ENCODE data around the gene PPP6R2.
A peak's percentile ranks its signal among the peaks of the same experiment; 100 is the strongest.
"Not testable (repeated sequence)": the region's sequence is repeated elsewhere in the genome, so short reads cannot be mapped to it uniquely, and the experiment has no call there.

The PPP6R2 gene

GRCh38 chr22:50399751-50400331 lies 56.7 kb downstream of the PPP6R2 start:
- Histone ChIP-seq H3K4me3 (no peak overlapping the region), H3K27ac (peak overlapping the region in 1 of 2 donors; percentile 75)
- TF ChIP-seq, protein P1, sequence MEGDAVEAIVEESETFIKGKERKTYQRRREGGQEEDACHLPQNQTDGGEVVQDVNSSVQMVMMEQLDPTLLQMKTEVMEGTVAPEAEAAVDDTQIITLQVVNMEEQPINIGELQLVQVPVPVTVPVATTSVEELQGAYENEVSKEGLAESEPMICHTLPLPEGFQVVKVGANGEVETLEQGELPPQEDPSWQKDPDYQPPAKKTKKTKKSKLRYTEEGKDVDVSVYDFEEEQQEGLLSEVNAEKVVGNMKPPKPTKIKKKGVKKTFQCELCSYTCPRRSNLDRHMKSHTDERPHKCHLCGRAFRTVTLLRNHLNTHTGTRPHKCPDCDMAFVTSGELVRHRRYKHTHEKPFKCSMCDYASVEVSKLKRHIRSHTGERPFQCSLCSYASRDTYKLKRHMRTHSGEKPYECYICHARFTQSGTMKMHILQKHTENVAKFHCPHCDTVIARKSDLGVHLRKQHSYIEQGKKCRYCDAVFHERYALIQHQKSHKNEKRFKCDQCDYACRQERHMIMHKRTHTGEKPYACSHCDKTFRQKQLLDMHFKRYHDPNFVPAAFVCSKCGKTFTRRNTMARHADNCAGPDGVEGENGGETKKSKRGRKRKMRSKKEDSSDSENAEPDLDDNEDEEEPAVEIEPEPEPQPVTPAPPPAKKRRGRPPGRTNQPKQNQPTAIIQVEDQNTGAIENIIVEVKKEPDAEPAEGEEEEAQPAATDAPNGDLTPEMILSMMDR (IDR thresholded peaks at IDR 0.05), result no peak
- DNase-seq (ENCODE audit: low spot score), result no peak

DNA sequence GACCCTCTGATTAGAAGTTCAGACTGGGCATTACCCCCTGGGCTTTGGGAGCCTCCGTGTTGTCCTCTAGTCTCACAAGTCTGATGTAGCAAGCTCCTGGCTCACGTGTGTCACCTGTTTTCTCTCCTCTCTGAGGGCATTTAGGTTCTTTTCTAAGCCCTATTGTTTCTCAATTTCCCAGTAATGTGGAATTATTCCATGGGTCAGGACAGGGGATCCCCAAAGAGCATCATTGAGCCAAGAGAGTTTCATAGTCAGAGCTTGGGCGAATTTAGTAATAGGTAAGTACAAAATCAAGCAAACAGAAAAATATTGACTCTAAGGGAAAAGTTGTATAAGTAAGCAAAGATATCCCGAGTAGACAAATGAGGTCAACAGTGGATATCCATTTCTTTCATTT lies 57.3 kb downstream of the PPP6R2 start:
- TF ChIP-seq, protein P1 (IDR thresholded peaks at IDR 0.05), result no peak

DNA sequence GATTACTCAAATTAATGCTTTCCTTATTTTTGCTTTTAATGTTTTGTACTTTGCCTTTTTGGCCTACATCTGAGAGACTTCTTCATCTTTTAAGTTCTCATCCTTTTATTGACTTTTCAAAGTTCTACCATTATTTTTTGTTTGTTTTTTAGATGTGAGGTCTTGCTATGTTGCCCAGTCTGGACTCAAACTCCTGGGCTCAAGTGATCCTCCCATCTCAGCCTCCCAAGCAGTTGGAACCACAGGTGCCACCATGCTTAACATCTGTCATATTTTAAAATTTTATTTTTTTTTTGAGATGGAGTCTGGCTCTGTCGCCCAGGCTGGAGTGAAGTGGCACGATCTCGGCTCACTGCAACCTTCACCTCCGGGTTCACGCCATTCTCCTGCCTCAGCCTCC lies 57.8 kb downstream of the PPP6R2 start:
- DNase-seq (ENCODE audit: low spot score), result no peak
- TF ChIP-seq, protein P1 (IDR thresholded peaks at IDR 0.05), result no peak
- H3K27ac ChIP-seq, result no peak overlapping the region

More for the DNA sequence above, 57.3 kb downstream of the PPP6R2 start:
- no peak overlapping the region for H3K4me3 ChIP-seq
- H3K27ac ChIP-seq, result peak overlapping the region in 1 of 2 donors; percentile 75
- no peak for DNase-seq (ENCODE audit: low spot score)

GRCh38 chr22:50401907-50402306 lies 58.8 kb downstream of the PPP6R2 start:
- TF ChIP-seq, protein P1 (IDR thresholded peaks at IDR 0.05), result no peak
- no peak overlapping the region for H3K27ac ChIP-seq
- H3K4me3 ChIP-seq, result no peak overlapping the region
- DNase-seq (ENCODE audit: low spot score), result no peak

More for the DNA sequence above, 57.8 kb downstream of the PPP6R2 start:
- H3K4me3 ChIP-seq, result no peak overlapping the region

GRCh38 chr22:50403701-50404101 lies 60.6 kb downstream of the PPP6R2 start:
- Histone ChIP-seq H3K27ac (peak overlapping the region in 1 of 2 donors; percentile 62), H3K4me3 (no peak overlapping the region)
- no peak for DNase-seq (ENCODE audit: low spot score)

GRCh38 chr22:50406416-50407170 lies 63.5 kb downstream of the PPP6R2 start:
- TF ChIP-seq, protein P1 (IDR thresholded peaks at IDR 0.05), result no peak
- Histone ChIP-seq H3K27ac (no peak overlapping the region), H3K4me3 (no peak overlapping the region)
- DNase-seq (ENCODE audit: low spot score), result no peak

More at GRCh38 chr22:50403701-50404101, 60.6 kb downstream of the PPP6R2 start:
- TF ChIP-seq, protein P1 (IDR thresholded peaks at IDR 0.05), result no peak

- DNase-seq (ENCODE audit: low spot score), result no peak
- TF ChIP-seq, protein P1 (IDR thresholded peaks at IDR 0.05), result no peak
- Histone ChIP-seq H3K4me3 (no peak overlapping the region), H3K27ac (no peak overlapping the region)
These were observed 65.2 kb downstream of the PPP6R2 start for GRCh38 chr22:50408311-50408710.

DNA sequence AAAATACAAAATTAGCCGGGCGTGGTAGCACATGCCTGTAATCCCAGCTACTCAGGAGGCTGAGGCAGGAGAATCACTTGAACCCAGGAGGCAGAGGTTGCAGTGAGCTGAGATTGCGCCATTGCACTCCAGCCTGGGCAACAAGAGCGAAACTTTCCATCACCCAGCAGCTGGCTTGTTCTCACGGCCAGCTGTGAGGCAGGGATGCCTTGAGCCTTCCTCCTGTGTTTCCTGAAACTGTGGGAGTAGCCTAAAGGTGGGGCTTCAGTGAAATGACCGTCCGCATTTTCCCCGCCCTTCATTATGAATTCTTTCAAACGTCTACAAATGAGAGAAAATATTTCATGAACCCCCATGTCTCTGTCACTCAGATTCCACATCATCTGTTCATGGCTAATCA lies 65.8 kb downstream of the PPP6R2 start:
- not testable (repeated sequence) for DNase-seq (ENCODE audit: low spot score); H3K27ac ChIP-seq; H3K4me3 ChIP-seq

Measured in coronary artery (tissue), 2 donors.